Epithelial cell of proximal tubule (primary cell): Measurements from ENCODE around the gene PDCD1. TPM values are rescaled to one million over a fixed set of nuclear protein-coding genes. Genes with fewer than 3 reads are reported as not detected.

Source experiments
- DNase-seq: peaks from one replicate; pipeline ENCODE4 v3.0.0-alpha.2; 2011; ENCODE audit warnings: low read depth
- H3K4me3 ChIP-seq: 2 replicates; pipeline ENCODE4 v1.5.1; 2011; ENCODE audit warnings: low read depth, mild to moderate bottlenecking, low read length
- CTCF ChIP-seq: conservative IDR thresholded peaks from 2 replicates; pipeline ENCODE4 v1.5.1; 2012; ENCODE audit warnings: low read depth, mild to moderate bottlenecking, low read length
- total RNA-seq: library from RNA; depleted of rRNA; stranded (reverse); fragments of >200 nt; gene quantifications from 2 replicates; pipeline ENCODE4 v1.2.3, GENCODE V29; 2015

The PDCD1 gene
- total RNA-seq, 1 donor from 2014 or later, result 0.92 TPM

- no peak for DNase-seq
- TF ChIP-seq CTCF, result no peak
- no peak overlapping the region for H3K4me3 ChIP-seq
Observed at GRCh38 chr2:241814643-241815476, 43.8 kb downstream of the PDCD1 start.

- no peak for DNase-seq
- H3K4me3 ChIP-seq, result no peak overlapping the region
- no peak for TF ChIP-seq CTCF
Observed at GRCh38 chr2:241814393-241814642, 44.4 kb downstream of the PDCD1 start.

- TF ChIP-seq CTCF, result no peak
- no peak for DNase-seq
- H3K4me3 ChIP-seq, result no peak overlapping the region
Observed at GRCh38 chr2:241813644-241814392, 44.9 kb downstream of the PDCD1 start.

GRCh38 chr2:241812730-241813643 is 45.7 kb downstream of the PDCD1 start:
- no peak overlapping the region for H3K4me3 ChIP-seq
- TF ChIP-seq CTCF, result no peak
- DNase-seq, result no peak

GRCh38 chr2:241811952-241812729 is 46.6 kb downstream of the PDCD1 start:
- H3K4me3 ChIP-seq, result no peak overlapping the region
- TF ChIP-seq CTCF, result no peak
- no peak for DNase-seq

GRCh38 chr2:241811201-241811951 is 47.3 kb downstream of the PDCD1 start:
- no peak for DNase-seq
- no peak for TF ChIP-seq CTCF
- no peak overlapping the region for H3K4me3 ChIP-seq
